ENCODE data around the gene PXYLP1. TPM values are rescaled to one million over a fixed set of nuclear protein-coding genes. Genes with fewer than 3 reads are reported as not detected.

The PXYLP1 gene
- total RNA-seq, 2 donors from 2014 or later = 37.7 to 53.6 TPM

DNA sequence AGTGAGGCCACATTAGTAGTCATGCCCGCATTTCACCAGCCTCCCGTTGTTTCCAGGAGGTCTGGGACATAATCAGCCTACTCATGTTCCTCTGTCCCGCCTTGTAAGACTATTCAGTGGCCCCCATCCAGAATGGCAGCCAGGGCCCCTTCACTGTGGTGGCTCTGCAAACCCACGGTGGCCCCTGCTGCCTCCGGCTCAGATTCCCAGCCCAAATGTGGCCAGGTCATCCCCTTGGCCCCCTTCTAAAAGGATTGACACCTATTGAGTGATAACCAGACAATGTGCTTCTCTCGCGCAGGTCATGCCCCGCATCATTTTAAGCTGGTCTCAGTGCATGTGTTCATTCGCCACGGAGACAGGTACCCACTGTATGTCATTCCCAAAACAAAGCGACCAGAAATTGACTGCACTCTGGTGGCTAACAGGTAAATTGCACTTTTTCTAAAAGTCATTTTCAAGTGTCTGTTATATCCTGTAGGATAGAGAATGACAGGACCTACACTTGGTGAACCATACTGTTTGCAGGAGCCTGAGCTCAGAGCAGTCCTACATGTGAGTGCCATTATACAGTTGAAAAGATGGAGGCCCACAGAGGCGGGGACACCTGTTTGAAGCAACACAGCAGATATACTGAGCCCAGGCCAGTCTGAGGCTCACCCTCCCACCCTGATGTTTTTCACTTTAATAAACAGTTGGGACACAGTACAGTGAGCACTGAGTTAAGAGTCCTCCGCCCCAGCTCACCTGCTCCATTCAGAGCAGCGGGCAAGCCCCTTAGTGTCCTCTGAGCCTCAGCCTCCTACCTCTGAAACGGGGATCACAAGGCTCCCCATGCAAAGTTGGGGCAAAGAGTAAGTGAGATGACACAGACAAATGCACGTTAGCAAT lies 47.7 kb downstream of the PXYLP1 start:
- no peaks in the 10 kb centered on the region for H3K27me3 Mint-ChIP-seq (ENCODE audit: insufficient read depth)
- H3K9ac ChIP-seq (ENCODE audit: extremely low read depth, low read length, poor library complexity, severe bottlenecking) = no peak overlapping the region
- H3K4me1 Mint-ChIP-seq = no peaks in the 10 kb centered on the region
- no peak overlapping the region for H3K4me3 ChIP-seq (ENCODE audit: low read length)
- no peak overlapping the region for H3K4me3 Mint-ChIP-seq
- H3K9me3 Mint-ChIP-seq = no peaks in the 10 kb centered on the region
- peaks cover 38% of the 10 kb centered on the region for H3K36me3 Mint-ChIP-seq (ENCODE audit: low read depth)
- no peak for DNase-seq
- no peaks in the 10 kb centered on the region for H3K9me3 ChIP-seq (ENCODE audit: control insufficient read depth, low read length)
- H3K27ac ChIP-seq (ENCODE audit: low read depth, low read length) = no peak overlapping the region
- 72 to 78% methylated on average over 9 to 16 of the region's 16 CpGs for WGBS, 2 experiments (ENCODE audit: insufficient coverage in 1 of 2, insufficient read length in 1 of 2)
- no peaks in the 10 kb centered on the region for H3K27me3 ChIP-seq (ENCODE audit: control insufficient read depth, insufficient read depth, low read length, poor library complexity, severe bottlenecking)
- no peaks in the 10 kb centered on the region for H3K4me1 ChIP-seq (ENCODE audit: control insufficient read depth, insufficient read depth, low read length)
- peaks cover 27% of the 10 kb centered on the region for H3K36me3 ChIP-seq (ENCODE audit: control insufficient read depth, insufficient read depth, low read length)
- TF ChIP-seq, protein P1, sequence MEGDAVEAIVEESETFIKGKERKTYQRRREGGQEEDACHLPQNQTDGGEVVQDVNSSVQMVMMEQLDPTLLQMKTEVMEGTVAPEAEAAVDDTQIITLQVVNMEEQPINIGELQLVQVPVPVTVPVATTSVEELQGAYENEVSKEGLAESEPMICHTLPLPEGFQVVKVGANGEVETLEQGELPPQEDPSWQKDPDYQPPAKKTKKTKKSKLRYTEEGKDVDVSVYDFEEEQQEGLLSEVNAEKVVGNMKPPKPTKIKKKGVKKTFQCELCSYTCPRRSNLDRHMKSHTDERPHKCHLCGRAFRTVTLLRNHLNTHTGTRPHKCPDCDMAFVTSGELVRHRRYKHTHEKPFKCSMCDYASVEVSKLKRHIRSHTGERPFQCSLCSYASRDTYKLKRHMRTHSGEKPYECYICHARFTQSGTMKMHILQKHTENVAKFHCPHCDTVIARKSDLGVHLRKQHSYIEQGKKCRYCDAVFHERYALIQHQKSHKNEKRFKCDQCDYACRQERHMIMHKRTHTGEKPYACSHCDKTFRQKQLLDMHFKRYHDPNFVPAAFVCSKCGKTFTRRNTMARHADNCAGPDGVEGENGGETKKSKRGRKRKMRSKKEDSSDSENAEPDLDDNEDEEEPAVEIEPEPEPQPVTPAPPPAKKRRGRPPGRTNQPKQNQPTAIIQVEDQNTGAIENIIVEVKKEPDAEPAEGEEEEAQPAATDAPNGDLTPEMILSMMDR (conservative IDR thresholded peaks at IDR 0.05) = peak; percentile 73
- H3K27ac Mint-ChIP-seq = no peak overlapping the region

DNA sequence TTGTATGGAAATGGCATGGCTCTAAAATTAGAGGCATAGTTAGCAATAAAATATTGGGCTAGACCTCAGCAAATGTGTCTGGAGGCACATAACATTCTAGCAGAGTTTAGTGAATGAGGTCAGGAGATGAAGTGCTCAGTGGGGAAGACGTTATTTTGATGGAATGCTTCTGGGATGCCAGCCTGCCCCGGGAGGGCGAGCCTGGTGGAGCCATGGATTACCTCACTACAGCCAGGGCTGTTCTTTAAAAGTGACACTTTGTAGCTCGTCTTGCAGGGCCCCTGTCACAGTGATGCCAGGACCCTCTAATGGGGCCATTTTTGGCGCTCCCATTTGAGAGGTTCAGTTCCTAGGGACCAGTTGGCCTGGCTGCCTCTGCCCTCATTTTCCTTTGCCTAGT lies 48.5 kb downstream of the PXYLP1 start:
- Histone ChIP-seq H3K4me3 (ENCODE audit: low read length) (no peak overlapping the region), H3K4me1 (ENCODE audit: control insufficient read depth, insufficient read depth, low read length) (no peaks in the 10 kb centered on the region), H3K9ac (ENCODE audit: extremely low read depth, low read length, poor library complexity, severe bottlenecking) (no peak overlapping the region), H3K9me3 (ENCODE audit: control insufficient read depth, low read length) (no peaks in the 10 kb centered on the region), H3K27me3 (ENCODE audit: control insufficient read depth, insufficient read depth, low read length, poor library complexity, severe bottlenecking) (no peaks in the 10 kb centered on the region), H3K27ac (ENCODE audit: low read depth, low read length) (no peak overlapping the region), H3K36me3 (ENCODE audit: control insufficient read depth, insufficient read depth, low read length) (peaks cover 32% of the 10 kb centered on the region)
- TF ChIP-seq, protein P1 (conservative IDR thresholded peaks at IDR 0.05) = no peak
- Mint-ChIP-seq H3K36me3 (ENCODE audit: low read depth) (peaks cover 41% of the 10 kb centered on the region), H3K9me3 (no peaks in the 10 kb centered on the region), H3K4me3 (no peak overlapping the region), H3K27me3 (ENCODE audit: insufficient read depth) (no peaks in the 10 kb centered on the region), H3K27ac (no peak overlapping the region), H3K4me1 (no peaks in the 10 kb centered on the region)
- DNase-seq = no peak
- 79 to 88% methylated on average over 5 of the region's 5 CpGs for whole genome bisulfite sequencing, 2 experiments (ENCODE audit: insufficient coverage in 1 of 2, insufficient read length in 1 of 2)

DNA sequence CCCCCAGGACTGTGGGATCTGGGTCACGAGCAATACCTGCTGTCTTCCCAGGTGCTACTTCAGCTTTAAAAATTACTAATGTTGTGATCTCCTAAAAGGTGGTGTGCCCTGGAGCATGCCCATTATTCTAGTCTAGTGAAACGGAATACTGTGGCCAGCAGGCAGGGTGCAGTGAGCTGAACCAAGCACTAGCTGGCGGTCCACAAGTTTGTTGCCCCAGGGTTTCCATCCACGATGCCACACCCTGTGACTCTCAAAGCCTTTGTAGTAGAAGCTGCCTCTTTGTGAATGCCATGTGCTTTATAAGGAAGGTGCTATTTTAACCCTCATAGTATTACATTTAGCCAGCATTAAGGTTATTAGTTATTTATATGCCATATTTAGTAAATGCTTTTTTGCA lies 49.1 kb downstream of the PXYLP1 start:
- no peak for DNase-seq
- H3K9ac ChIP-seq (ENCODE audit: extremely low read depth, low read length, poor library complexity, severe bottlenecking) = no peak overlapping the region
- H3K36me3 ChIP-seq (ENCODE audit: control insufficient read depth, insufficient read depth, low read length) = peaks cover 34% of the 10 kb centered on the region
- no peaks in the 10 kb centered on the region for H3K27me3 ChIP-seq (ENCODE audit: control insufficient read depth, insufficient read depth, low read length, poor library complexity, severe bottlenecking)
- TF ChIP-seq, protein P1 (conservative IDR thresholded peaks at IDR 0.05) = no peak
- WGBS, 2 experiments (ENCODE audit: insufficient coverage in 1 of 2, insufficient read length in 1 of 2) = 75 to 92% methylated on average over 2 to 4 of the region's 4 CpGs
- Mint-ChIP-seq H3K27me3 (ENCODE audit: insufficient read depth) (no peaks in the 10 kb centered on the region), H3K4me1 (no peaks in the 10 kb centered on the region), H3K27ac (no peak overlapping the region), H3K4me3 (no peak overlapping the region), H3K36me3 (ENCODE audit: low read depth) (peaks cover 46% of the 10 kb centered on the region), H3K9me3 (no peaks in the 10 kb centered on the region)
- H3K4me1 ChIP-seq (ENCODE audit: control insufficient read depth, insufficient read depth, low read length) = no peaks in the 10 kb centered on the region
- no peak overlapping the region for H3K4me3 ChIP-seq (ENCODE audit: low read length)
- no peak overlapping the region for H3K27ac ChIP-seq (ENCODE audit: low read depth, low read length)
- H3K9me3 ChIP-seq (ENCODE audit: control insufficient read depth, low read length) = no peaks in the 10 kb centered on the region

Data from endodermal cell (in vitro differentiated cells).